Natural killer cell treated with Interleukin-12 subunit alpha and Interleukin-12 subunit beta and Interleukin-15 and Interleukin-18, amount 100 ng/mL, for 72 hours (primary cell): ENCODE measurements around the gene AZI2. TPM values are rescaled to one million over a fixed set of nuclear protein-coding genes. Genes with fewer than 3 reads are reported as not detected.

Source experiments
- ATAC-seq, 2 donors: fragments of 150-1000 bp; cut with Tn5 transposase in 1 of 2; sonication (Bioruptor Pico), chemical (Tn5 transposase) in 1 of 2; 2 replicates each; pipeline ENCODE4 v1.10.0; 2021
- DNase-seq: peaks from one replicate; pipeline ENCODE4 v3.0.0; 2022; ENCODE audit warnings: low spot score
- H3K27ac Mint-ChIP-seq, 2 donors: 1 replicate in 1 of 2; 2 replicates in 1 of 2; pipeline ENCODE4 v1.8.0; 2022; ENCODE audit warnings: mixed read lengths in 2 of 2, mild to moderate bottlenecking in 1 of 2, moderate library complexity in 1 of 2
- H3K27me3 Mint-ChIP-seq, 2 donors: 1 replicate in 1 of 2; 2 replicates in 1 of 2; pipeline ENCODE4 v1.8.0; 2022; ENCODE audit warnings: mixed read lengths in 2 of 2
- H3K36me3 Mint-ChIP-seq: one replicate; pipeline ENCODE4 v1.8.0; 2022; ENCODE audit warnings: mixed read lengths
- H3K4me1 Mint-ChIP-seq, 2 donors: 1 replicate in 1 of 2; 2 replicates in 1 of 2; pipeline ENCODE4 v1.8.0; 2022; ENCODE audit warnings: low read depth in 2 of 2, mixed read lengths in 2 of 2, mild to moderate bottlenecking in 1 of 2
- H3K4me3 Mint-ChIP-seq: one replicate; pipeline ENCODE4 v1.8.0; 2022; ENCODE audit warnings: mixed read lengths
- H3K9me3 Mint-ChIP-seq: 2 replicates; pipeline ENCODE4 v1.8.0; 2022; ENCODE audit warnings: mixed read lengths
- total RNA-seq, 2 donors: library from RNA; stranded (reverse); gene quantifications; one replicate each; pipeline ENCODE4 v1.2.3, GENCODE V29; 2022

Gene AZI2
- total RNA-seq, 2 donors from 2014 or later: 50.1 to 71.3 TPM

- Mint-ChIP-seq H3K9me3 (no peaks in the 10 kb centered on the region), H3K27ac (peak overlapping the region; percentile 80 to 95), H3K4me3 (peak overlapping the region; percentile 86), H3K27me3 (no peaks in the 10 kb centered on the region), H3K36me3 (peaks cover 6% of the 10 kb centered on the region), H3K4me1 (peaks cover 41 to 55% of the 10 kb centered on the region in 2 donors)
- DNase-seq (no peak), ATAC-seq (no peak)
Measured at GRCh38 chr3:28292622-28293021, 56.0 kb downstream of the AZI2 start.

- peak overlapping the region; percentile 80 to 95 for H3K27ac Mint-ChIP-seq
- H3K27me3 Mint-ChIP-seq: no peaks in the 10 kb centered on the region
- peaks cover 41 to 56% of the 10 kb centered on the region in 2 donors for H3K4me1 Mint-ChIP-seq
- H3K36me3 Mint-ChIP-seq: peaks cover 6% of the 10 kb centered on the region
- DNase-seq (no peak), ATAC-seq (no peak)
- no peaks in the 10 kb centered on the region for H3K9me3 Mint-ChIP-seq
- H3K4me3 Mint-ChIP-seq: peak overlapping the region; percentile 86
Measured at GRCh38 chr3:28291577-28291976, 57.0 kb downstream of the AZI2 start.

DNA sequence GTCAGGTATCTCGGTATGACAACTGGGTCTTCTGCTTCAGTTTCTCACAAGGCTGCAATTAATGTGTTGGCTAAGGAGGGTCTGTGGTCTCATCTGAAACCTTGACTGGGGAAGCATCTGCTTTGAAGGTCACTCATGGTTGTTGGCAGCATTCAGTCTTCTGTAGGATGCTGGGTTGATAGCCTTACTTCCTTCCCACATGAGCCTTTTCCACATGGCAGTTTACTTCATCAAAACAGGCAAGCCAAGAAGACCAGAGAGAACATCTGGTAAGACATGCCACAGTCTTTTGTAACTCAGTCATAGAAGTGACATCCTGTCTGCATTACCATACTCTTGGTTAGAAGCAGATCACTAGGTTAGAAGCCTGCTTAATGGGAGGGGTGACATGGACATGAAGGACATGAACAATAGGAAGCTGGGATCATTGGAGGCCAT lies 57.7 kb downstream of the AZI2 start:
- H3K36me3 Mint-ChIP-seq: peaks cover 6% of the 10 kb centered on the region
- peaks cover 46 to 57% of the 10 kb centered on the region in 2 donors for H3K4me1 Mint-ChIP-seq
- H3K9me3 Mint-ChIP-seq: no peaks in the 10 kb centered on the region
- H3K27ac Mint-ChIP-seq: peak overlapping the region; percentile 80 to 95
- peak; percentile 62 to 72 for ATAC-seq
- peak overlapping the region; percentile 86 for H3K4me3 Mint-ChIP-seq
- no peaks in the 10 kb centered on the region for H3K27me3 Mint-ChIP-seq
- DNase-seq: no peak

DNA sequence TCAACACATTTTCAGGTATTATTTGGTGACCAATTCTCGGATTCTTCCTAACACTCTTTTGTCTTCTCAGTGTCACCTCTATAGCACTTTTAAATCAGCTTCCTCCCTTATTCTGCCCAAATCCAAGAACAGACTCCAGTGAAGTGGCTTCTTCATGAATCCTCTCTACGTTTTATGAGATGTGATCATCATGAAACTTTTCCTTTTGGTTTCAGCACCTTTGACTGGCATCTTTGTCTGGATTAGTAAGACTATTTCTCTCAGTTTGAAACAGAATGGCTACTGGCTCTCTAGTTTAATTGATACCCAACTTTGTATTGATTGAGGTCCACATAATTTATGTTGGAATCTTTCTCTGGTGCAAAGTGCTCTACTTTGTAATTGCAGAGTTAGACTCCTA lies 61.6 kb downstream of the AZI2 start:
- H3K27ac Mint-ChIP-seq: peak overlapping the region; percentile 63 to 84
- peak overlapping the region; percentile 73 for H3K4me3 Mint-ChIP-seq
- no peak for DNase-seq
- no peaks in the 10 kb centered on the region for H3K27me3 Mint-ChIP-seq
- peaks cover 6% of the 10 kb centered on the region for H3K36me3 Mint-ChIP-seq
- no peaks in the 10 kb centered on the region for H3K9me3 Mint-ChIP-seq
- H3K4me1 Mint-ChIP-seq: peaks cover 41 to 49% of the 10 kb centered on the region in 2 donors
- peak; percentile 52 to 79 for ATAC-seq

DNA sequence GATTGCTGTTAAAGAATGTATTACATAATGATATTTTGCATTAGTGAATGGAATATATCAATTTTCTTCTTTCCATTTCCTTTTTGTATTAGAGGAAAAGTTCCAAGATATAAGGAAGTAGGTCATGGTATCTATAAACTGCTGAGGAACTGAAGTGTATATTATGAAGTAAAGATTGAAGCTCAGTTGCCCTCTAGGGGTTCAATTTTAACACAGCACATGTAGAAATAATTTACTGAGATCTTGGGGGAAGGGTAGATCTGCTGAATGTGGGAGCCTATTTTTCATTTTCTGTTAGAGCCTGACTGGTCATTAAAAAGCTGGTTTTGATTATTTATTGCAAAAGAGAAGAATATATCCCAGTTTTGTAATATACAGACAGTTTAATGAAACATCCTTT lies 62.0 kb downstream of the AZI2 start:
- Mint-ChIP-seq H3K4me1 (peaks cover 38 to 45% of the 10 kb centered on the region in 2 donors), H3K27me3 (no peaks in the 10 kb centered on the region), H3K9me3 (no peaks in the 10 kb centered on the region), H3K27ac (peak overlapping the region; percentile 63 to 84), H3K4me3 (peak overlapping the region; percentile 73), H3K36me3 (peaks cover 3% of the 10 kb centered on the region)
- no peak for DNase-seq
- ATAC-seq: peak; percentile 75 to 81

GRCh38 chr3:28280781-28281180 lies 67.8 kb downstream of the AZI2 start:
- Mint-ChIP-seq H3K36me3 (peaks cover 5% of the 10 kb centered on the region), H3K4me1 (peaks cover 22 to 26% of the 10 kb centered on the region in 2 donors), H3K4me3 (no peak overlapping the region), H3K9me3 (no peaks in the 10 kb centered on the region), H3K27me3 (no peaks in the 10 kb centered on the region), H3K27ac (no peak overlapping the region)
- DNase-seq (no peak), ATAC-seq (no peak)

DNA sequence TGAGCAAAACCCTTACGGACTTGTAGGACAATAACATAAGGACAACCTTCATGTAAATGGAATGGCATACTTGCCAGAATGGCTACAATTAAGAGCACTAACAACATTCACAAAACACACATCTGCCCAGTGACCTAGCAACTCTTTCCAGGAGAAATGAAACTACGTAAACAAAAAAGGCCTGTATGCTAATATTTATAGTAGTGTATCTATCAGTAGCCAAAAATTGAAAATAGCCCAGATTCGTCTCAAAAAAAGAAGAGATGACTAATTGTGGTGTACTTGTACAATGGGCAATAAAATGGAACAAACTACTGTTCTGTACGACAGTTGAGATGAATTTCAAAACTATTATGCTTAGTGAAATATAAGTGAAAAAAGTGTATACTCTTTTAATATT lies 68.9 kb downstream of the AZI2 start:
- Mint-ChIP-seq H3K27ac (no peak overlapping the region), H3K4me3 (no peak overlapping the region), H3K27me3 (no peaks in the 10 kb centered on the region), H3K36me3 (peaks cover 9% of the 10 kb centered on the region), H3K9me3 (peaks cover 3% of the 10 kb centered on the region), H3K4me1 (peaks cover 18% of the 10 kb centered on the region in 2 donors)
- DNase-seq: no peak
- ATAC-seq: no peak

DNA sequence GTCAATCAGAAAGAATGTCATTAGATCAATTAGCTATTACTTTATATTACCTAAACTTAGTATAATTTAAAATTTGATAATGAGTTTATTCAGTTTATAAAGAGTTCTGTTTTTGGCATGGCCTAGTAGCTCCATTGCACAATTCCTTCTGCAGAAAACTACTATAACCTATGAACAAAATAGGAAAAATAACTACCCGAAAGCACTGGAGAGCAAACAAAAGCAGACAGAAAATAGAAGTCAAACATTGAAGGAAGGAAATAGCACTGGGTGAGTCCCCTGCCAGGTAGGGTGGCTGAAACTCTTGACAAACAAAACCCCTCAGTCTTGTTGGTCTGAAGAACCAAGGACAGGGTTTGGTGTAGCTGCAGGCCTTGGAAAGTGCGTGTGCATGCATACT lies 69.7 kb downstream of the AZI2 start:
- DNase-seq (no peak), ATAC-seq (no peak)
- Mint-ChIP-seq H3K4me3 (no peak overlapping the region), H3K4me1 (peaks cover 13 to 17% of the 10 kb centered on the region in 2 donors), H3K36me3 (peaks cover 17% of the 10 kb centered on the region), H3K27me3 (no peaks in the 10 kb centered on the region), H3K9me3 (peaks cover 8% of the 10 kb centered on the region), H3K27ac (no peak overlapping the region)

- no peak overlapping the region for H3K4me3 Mint-ChIP-seq
- DNase-seq (no peak), ATAC-seq (no peak)
- H3K36me3 Mint-ChIP-seq: peaks cover 44% of the 10 kb centered on the region
- H3K27me3 Mint-ChIP-seq: no peaks in the 10 kb centered on the region
- H3K4me1 Mint-ChIP-seq: peaks cover 13 to 33% of the 10 kb centered on the region in 2 donors
- peaks cover 19% of the 10 kb centered on the region for H3K9me3 Mint-ChIP-seq
- H3K27ac Mint-ChIP-seq: peak overlapping the region in 1 of 2 donors; percentile 17
Measured at GRCh38 chr3:28273837-28274236, 74.8 kb downstream of the AZI2 start.

Other genes starting within 250 kb of the AZI2 start
- gene CMC1, start 107.2 kb downstream of the AZI2 start, total RNA-seq: 10 to 100 TPM; 20.5 to 56.8 TPM
- under 1 TPM in 1 of 2 donors, not detected in 1; 0.24 TPM for gene ZCWPW2, start 103 bp downstream of the AZI2 start, total RNA-seq